Measurements from ENCODE around the gene PSMB10.

Gene PSMB10

DNA sequence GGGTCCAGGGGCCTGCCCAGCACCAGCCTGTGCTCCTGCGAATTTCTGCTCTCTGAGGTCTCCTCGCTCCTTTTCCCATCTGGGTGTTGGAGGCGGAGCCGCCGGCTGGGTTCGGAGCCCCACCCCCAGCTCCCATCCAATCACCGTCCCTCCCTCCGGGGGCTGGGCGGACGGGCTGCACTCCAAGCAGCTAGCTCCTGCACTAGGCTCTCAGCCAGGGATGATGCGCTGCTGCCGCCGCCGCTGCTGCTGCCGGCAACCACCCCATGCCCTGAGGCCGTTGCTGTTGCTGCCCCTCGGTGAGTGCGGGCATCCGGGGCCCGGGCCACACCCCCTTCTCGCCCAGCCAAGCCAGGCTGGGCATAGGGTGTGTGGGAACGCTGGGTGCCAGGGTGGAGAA, 52.0 kb downstream of the PSMB10 start, which contains the start of gene NRN1L:
Gene NRN1L, plus strand, starts transcription at position 202 of the 400 bp plus-strand sequence. Its CDS starts 19 bp downstream, at position 221.
- in situ Hi-C loops (cut with HindIII; ENCODE audit: low sequenced_read_pairs) = no loop called here
- no peak for TF ChIP-seq CTCF (IDR thresholded peaks at IDR 0.05; ENCODE audit: low read depth, low read length)
- peak; percentile 89 for DNase-seq (ENCODE audit: low read depth, low spot score)

More for the DNA sequence above, 52.0 kb downstream of the PSMB10 start, which contains the start of gene NRN1L:
- H3K4me3 ChIP-seq (ENCODE audit: low read depth, low read length) = no peak within 1 kb of the TSS

Measured in astrocyte of the spinal cord (primary cell).